ENCODE data around the gene DUSP14.
"Not testable (repeated sequence)": the region's sequence is repeated elsewhere in the genome, so short reads cannot be mapped to it uniquely, and the experiment has no call there.

The DUSP14 gene, protein sequence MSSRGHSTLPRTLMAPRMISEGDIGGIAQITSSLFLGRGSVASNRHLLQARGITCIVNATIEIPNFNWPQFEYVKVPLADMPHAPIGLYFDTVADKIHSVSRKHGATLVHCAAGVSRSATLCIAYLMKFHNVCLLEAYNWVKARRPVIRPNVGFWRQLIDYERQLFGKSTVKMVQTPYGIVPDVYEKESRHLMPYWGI

DNA sequence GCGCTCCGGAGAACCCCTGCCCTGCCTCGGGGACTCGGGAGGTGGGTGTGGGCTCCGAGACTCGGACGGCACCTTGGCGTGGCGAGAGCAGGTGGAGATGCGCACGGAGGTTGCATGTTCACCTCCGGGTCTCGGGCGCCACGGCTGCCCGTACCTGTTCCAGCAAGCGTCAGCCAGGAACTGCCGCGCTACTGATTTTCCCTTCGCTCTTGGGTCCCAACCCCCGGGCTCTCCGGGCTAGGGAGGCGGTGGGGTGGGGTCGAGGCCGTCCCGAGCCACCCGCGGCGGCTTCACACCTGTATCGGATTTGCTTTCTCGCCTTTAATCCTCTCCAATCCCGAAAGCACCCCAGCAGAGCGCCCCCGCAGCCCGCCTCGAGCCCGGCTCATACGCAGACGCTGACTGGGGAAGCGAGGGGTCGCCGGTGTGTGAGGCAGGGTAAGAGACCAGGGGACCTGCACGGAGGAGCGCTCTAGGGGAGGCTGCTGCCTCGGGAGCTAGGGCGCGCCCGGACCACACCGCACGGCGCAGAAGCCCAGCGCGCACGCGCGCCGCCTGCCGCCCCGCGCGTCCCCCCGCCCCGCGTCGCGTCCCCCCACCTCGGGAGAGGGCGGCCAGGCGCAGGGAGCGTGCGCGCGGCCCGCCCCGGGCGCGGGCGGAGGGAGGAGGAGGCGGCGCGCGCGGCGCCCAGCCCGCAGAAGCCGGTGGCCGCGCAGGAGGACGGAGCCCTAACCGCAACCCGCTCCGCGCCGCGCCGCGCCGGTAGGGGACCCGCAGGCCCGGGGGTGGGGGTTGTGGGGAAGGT is at the start of gene DUSP14:
Gene DUSP14, plus strand, starts transcription at position 695 of the 805 bp plus-strand sequence. CDS start 22,382 bp downstream, outside the sequence.
- H3K4me1 ChIP-seq (ENCODE audit: insufficient read depth, low read length), result peaks cover 34% of the 10 kb centered on the region

DNA sequence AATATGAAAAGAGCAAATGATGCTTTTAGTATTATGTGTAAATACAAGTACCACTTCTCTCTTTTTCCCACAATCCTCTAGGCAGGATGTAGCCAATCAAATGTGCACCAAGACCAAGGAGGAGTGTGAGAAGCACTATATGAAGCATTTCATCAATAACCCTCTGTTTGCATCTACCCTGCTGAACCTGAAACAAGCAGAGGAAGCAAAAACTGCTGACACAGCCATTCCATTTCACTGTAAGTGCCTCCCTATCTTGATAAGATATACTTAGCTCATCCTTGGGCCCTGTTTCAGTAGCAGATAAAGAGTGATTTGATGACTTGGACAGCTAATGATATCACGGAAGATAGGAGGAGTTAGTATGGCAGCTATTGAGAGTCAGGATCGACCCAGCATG is 49.3 kb upstream of the DUSP14 start:
- no peak overlapping the region for H3K4me3 ChIP-seq (ENCODE audit: low read depth in 1 of 2, low read length in 2 of 2)
- H3K27me3 ChIP-seq (ENCODE audit: control insufficient read depth in 1 of 2, insufficient read depth in 2 of 2, low read length in 2 of 2), result no peaks in the 10 kb centered on the region
- H3K4me1 ChIP-seq (ENCODE audit: insufficient read depth, low read length), result no peaks in the 10 kb centered on the region
- H3K36me3 ChIP-seq (ENCODE audit: insufficient read depth, low read length), result peaks cover 52% of the 10 kb centered on the region
- H3K9me3 ChIP-seq (ENCODE audit: low read length), result no peaks in the 10 kb centered on the region
- no peak overlapping the region for H3K27ac ChIP-seq (ENCODE audit: low read depth, low read length)
- H3K9ac ChIP-seq (ENCODE audit: low read length), result no peak overlapping the region

More for the DNA sequence above, at the start of gene DUSP14:
- H3K27ac ChIP-seq (ENCODE audit: low read depth, low read length), result peak within 1 kb of the TSS; percentile 86
- no peaks in the 10 kb centered on the region for H3K27me3 ChIP-seq (ENCODE audit: control insufficient read depth in 1 of 2, insufficient read depth in 2 of 2, low read length in 2 of 2)
- peak within 1 kb of the TSS; percentile 67 to 92 for H3K4me3 ChIP-seq (ENCODE audit: low read depth in 1 of 2, low read length in 2 of 2)
- no peaks in the 10 kb centered on the region for H3K36me3 ChIP-seq (ENCODE audit: insufficient read depth, low read length)
- peak within 1 kb of the TSS; percentile 59 for H3K9ac ChIP-seq (ENCODE audit: low read length)
- H3K9me3 ChIP-seq (ENCODE audit: low read length), result no peaks in the 10 kb centered on the region

DNA sequence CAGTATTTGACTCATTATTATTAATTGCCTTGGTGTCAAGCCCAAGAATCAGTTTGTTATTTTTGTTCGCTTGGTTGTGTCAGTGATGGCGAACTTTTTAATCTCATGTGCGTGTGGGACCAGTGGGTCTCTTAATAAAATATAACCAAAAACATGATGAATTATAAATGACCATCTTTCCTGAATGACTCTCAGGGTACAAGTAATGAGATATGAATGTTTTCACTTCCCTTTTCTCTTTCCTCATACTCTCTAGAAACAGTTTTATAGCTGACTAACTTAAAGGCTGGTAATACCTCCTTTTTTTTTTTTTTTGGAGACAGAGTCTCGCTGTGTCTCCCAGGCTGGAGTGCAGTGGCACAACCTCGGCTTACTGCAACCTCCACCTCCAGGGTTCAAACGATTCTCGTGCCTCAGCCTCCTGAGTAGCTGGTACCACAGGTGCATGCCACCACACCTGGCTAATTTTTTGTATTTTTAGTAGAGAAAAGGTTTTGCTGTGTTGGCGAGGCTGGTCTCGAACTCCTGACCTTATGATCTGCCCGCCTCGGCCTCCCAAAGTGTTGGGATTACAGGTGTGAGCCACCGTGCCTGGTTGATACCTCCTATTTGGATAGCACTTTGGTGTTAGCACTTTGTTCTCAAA is 48.2 kb upstream of the DUSP14 start:
- H3K36me3 ChIP-seq (ENCODE audit: insufficient read depth, low read length), result peaks cover 52% of the 10 kb centered on the region
- not testable (repeated sequence) for H3K4me3 ChIP-seq (ENCODE audit: low read depth in 1 of 2, low read length in 2 of 2); H3K9me3 ChIP-seq (ENCODE audit: low read length); H3K27me3 ChIP-seq (ENCODE audit: control insufficient read depth in 1 of 2, insufficient read depth in 2 of 2, low read length in 2 of 2); H3K4me1 ChIP-seq (ENCODE audit: insufficient read depth, low read length); H3K9ac ChIP-seq (ENCODE audit: low read length); H3K27ac ChIP-seq (ENCODE audit: low read depth, low read length)

DNA sequence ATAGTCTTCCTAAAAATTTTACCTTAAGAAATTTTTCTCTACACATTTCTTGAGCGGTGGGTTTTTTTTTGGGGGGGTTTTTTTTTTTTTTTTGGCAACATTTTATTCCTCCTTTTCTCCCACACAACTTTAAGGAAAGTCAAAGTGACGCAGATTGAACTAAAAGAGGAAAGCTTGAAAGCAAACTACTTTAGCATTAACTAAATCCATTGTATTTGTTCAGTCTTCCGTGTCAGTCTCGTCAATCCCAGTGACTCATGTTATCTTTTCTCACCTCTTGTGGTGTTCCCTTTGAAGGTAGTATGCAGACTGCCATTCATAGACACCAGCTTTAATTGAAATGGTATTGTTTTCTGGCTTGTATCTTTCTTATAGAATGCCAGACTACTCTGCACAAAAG is 43.7 kb upstream of the DUSP14 start:
- H3K4me1 ChIP-seq (ENCODE audit: insufficient read depth, low read length), result no peaks in the 10 kb centered on the region
- peaks cover 50% of the 10 kb centered on the region for H3K36me3 ChIP-seq (ENCODE audit: insufficient read depth, low read length)
- no peaks in the 10 kb centered on the region for H3K27me3 ChIP-seq (ENCODE audit: control insufficient read depth in 1 of 2, insufficient read depth in 2 of 2, low read length in 2 of 2)
- no peaks in the 10 kb centered on the region for H3K9me3 ChIP-seq (ENCODE audit: low read length)
- H3K9ac ChIP-seq (ENCODE audit: low read length), result no peak overlapping the region
- H3K27ac ChIP-seq (ENCODE audit: low read depth, low read length), result no peak overlapping the region
- H3K4me3 ChIP-seq (ENCODE audit: low read depth in 1 of 2, low read length in 2 of 2), result no peak overlapping the region

DNA sequence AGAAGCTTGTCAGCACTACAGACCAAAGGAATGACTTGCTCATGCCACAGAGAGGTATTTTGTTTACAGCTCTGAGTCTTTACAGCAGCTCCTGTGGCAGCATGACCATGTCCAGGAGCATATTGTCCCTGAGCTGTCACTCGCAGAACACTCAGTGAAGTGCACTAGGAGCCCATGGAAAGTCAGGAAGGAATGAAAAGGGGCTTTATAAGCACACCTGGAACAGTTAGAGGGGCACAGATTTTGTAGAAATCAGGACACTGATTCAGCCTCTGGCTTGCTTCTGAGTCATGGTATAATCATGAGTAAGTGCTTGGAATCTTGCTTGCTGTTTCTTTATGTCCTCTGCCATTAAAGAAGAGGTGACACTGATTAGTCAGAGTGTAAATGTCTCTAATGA is 42.0 kb upstream of the DUSP14 start:
- no peak overlapping the region for H3K4me3 ChIP-seq (ENCODE audit: low read depth in 1 of 2, low read length in 2 of 2)
- H3K36me3 ChIP-seq (ENCODE audit: insufficient read depth, low read length), result peaks cover 37% of the 10 kb centered on the region
- H3K27ac ChIP-seq (ENCODE audit: low read depth, low read length), result no peak overlapping the region
- no peaks in the 10 kb centered on the region for H3K4me1 ChIP-seq (ENCODE audit: insufficient read depth, low read length)
- no peak overlapping the region for H3K9ac ChIP-seq (ENCODE audit: low read length)
- no peaks in the 10 kb centered on the region for H3K9me3 ChIP-seq (ENCODE audit: low read length)
- H3K27me3 ChIP-seq (ENCODE audit: control insufficient read depth in 1 of 2, insufficient read depth in 2 of 2, low read length in 2 of 2), result no peaks in the 10 kb centered on the region

DNA sequence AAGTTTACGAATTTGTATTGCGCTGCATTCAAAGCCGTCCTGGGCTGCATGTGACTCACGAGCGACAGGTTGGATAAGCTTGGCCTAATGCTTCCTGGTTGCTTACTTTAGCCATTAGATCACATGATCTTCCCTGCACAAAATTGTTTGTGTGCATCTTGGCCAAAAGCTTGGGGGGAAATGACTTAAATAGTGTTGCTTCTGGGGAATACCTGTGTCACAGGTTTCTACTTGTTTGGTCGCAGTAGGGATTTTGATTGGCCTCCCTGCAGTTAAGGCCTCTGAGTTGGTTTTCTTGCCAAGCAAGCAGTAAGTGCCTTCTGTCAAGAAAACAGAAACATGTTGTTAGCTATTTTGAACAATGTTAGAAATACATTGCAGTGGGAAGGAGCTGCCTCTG is 39.6 kb upstream of the DUSP14 start:
- H3K4me1 ChIP-seq (ENCODE audit: insufficient read depth, low read length), result no peaks in the 10 kb centered on the region
- H3K4me3 ChIP-seq (ENCODE audit: low read depth in 1 of 2, low read length in 2 of 2), result no peak overlapping the region
- H3K36me3 ChIP-seq (ENCODE audit: insufficient read depth, low read length), result peaks cover 13% of the 10 kb centered on the region
- no peaks in the 10 kb centered on the region for H3K9me3 ChIP-seq (ENCODE audit: low read length)
- no peaks in the 10 kb centered on the region for H3K27me3 ChIP-seq (ENCODE audit: control insufficient read depth in 1 of 2, insufficient read depth in 2 of 2, low read length in 2 of 2)
- no peak overlapping the region for H3K9ac ChIP-seq (ENCODE audit: low read length)
- no peak overlapping the region for H3K27ac ChIP-seq (ENCODE audit: low read depth, low read length)

DNA sequence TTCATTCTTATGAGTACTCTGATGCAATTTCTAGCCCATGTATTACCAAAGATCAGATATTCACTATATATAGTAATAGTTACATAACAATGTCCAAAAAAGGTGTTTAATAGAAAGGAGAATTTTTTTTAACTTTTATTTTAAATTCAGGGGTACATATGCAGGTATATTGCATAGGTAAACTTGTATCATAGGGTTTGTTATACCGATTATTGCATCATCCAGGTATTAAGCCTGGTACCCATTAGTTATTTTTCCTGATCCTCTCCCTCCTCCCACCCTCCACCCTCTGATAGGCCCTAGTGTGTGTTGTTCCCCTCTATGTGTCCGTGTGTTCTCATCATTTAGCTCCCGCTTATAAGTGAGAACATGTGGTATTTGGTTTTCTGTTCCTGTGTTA is 31.9 kb upstream of the DUSP14 start:
- not testable (repeated sequence) for H3K4me1 ChIP-seq (ENCODE audit: insufficient read depth, low read length); H3K27me3 ChIP-seq (ENCODE audit: control insufficient read depth in 1 of 2, insufficient read depth in 2 of 2, low read length in 2 of 2); H3K36me3 ChIP-seq (ENCODE audit: insufficient read depth, low read length); H3K4me3 ChIP-seq (ENCODE audit: low read depth in 1 of 2, low read length in 2 of 2); H3K9ac ChIP-seq (ENCODE audit: low read length); H3K27ac ChIP-seq (ENCODE audit: low read depth, low read length); H3K9me3 ChIP-seq (ENCODE audit: low read length)

DNA sequence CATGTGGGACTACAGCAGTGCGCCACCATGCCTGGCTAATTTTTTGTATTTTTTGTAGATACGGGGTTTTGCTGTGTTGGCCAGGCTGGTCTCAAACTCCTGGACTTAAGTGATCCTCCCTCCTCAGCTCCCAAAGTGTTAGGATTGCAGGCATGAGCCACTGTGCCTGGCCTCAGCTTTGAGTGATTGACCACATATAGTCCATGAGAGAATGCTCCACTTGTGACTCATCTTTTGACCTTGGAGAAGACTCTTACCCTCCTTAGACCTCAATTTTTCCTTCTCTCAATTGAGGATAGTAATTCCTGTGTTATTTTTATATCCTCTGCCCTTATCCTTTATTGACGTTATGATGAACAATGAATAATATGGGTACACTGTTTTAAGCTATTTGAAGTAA is 30.9 kb upstream of the DUSP14 start:
- Histone ChIP-seq H3K9ac (ENCODE audit: low read length) (no peak overlapping the region), H3K4me3 (ENCODE audit: low read depth in 1 of 2, low read length in 2 of 2) (no peak overlapping the region), H3K4me1 (ENCODE audit: insufficient read depth, low read length) (no peaks in the 10 kb centered on the region), H3K36me3 (ENCODE audit: insufficient read depth, low read length) (peaks cover 5% of the 10 kb centered on the region), H3K27ac (ENCODE audit: low read depth, low read length) (no peak overlapping the region), H3K27me3 (ENCODE audit: control insufficient read depth in 1 of 2, insufficient read depth in 2 of 2, low read length in 2 of 2) (no peaks in the 10 kb centered on the region), H3K9me3 (ENCODE audit: low read length) (no peaks in the 10 kb centered on the region)

DNA sequence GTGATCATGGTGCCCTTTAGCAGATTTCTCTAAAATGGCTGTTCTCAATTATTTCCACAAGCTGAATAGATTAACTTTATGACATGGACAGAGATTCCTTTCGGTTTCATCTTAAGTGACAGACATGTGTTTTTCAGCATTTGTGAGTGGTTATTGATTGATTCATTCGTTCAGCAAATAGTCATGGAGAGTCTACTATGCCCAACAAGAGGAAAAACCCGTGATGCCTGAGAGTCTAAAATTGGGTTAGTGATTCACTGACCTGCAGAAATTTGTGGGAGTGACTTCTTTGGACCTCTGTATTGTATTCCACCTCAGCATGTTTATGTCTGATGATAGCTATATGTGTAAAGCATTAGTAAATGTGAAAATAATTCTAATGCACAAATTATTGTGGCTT is 28.0 kb upstream of the DUSP14 start:
- peaks cover 5% of the 10 kb centered on the region for H3K36me3 ChIP-seq (ENCODE audit: insufficient read depth, low read length)
- H3K4me1 ChIP-seq (ENCODE audit: insufficient read depth, low read length), result no peaks in the 10 kb centered on the region
- H3K27ac ChIP-seq (ENCODE audit: low read depth, low read length), result no peak overlapping the region

DNA sequence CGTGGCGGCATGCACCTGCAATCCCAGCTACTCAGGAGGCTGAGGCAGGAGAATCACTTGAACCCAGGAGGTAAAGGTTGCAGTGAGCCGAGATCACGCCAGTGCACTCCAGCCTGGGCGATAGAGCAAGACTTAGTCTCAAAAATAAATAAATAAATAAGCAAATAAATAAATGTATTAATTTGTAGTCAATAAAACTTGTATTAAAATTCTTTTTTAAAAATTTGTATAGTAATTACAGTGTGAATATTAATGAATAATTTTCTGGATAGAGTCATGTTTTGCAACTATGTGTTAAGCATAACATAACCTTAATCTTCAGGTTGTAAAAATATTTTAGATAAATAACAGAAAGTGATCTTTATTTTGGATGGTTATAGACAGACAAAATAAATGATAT is 27.2 kb upstream of the DUSP14 start:
- Histone ChIP-seq H3K9ac (ENCODE audit: low read length) (no peak overlapping the region), H3K27me3 (ENCODE audit: control insufficient read depth in 1 of 2, insufficient read depth in 2 of 2, low read length in 2 of 2) (no peaks in the 10 kb centered on the region), H3K9me3 (ENCODE audit: low read length) (no peaks in the 10 kb centered on the region), H3K36me3 (ENCODE audit: insufficient read depth, low read length) (peaks cover 9% of the 10 kb centered on the region), H3K27ac (ENCODE audit: low read depth, low read length) (no peak overlapping the region), H3K4me1 (ENCODE audit: insufficient read depth, low read length) (no peaks in the 10 kb centered on the region), H3K4me3 (ENCODE audit: low read depth in 1 of 2, low read length in 2 of 2) (no peak overlapping the region)

More for the DNA sequence above, 28.0 kb upstream of the DUSP14 start:
- Histone ChIP-seq H3K4me3 (ENCODE audit: low read depth in 1 of 2, low read length in 2 of 2) (no peak overlapping the region), H3K9me3 (ENCODE audit: low read length) (no peaks in the 10 kb centered on the region), H3K9ac (ENCODE audit: low read length) (no peak overlapping the region), H3K27me3 (ENCODE audit: control insufficient read depth in 1 of 2, insufficient read depth in 2 of 2, low read length in 2 of 2) (no peaks in the 10 kb centered on the region)

DNA sequence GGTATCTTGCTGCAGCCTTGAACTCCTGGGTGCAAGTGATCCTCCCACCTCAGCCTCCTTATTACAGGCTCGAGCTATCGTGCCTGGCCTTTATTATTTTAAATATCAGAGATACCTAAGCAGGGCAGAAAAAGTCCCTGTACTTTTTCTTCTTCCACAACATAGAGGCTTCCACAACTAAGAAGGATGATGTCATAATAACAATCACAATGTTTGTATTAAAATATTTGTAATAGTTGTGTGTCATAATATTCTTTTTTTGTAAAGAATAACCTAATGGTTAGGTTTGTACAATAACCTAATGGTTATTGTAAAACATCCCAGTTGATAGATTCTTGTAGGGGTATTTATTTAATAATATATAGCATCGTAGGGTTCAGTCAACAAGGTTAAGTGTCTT is 26.7 kb upstream of the DUSP14 start:
- H3K9me3 ChIP-seq (ENCODE audit: low read length), result no peaks in the 10 kb centered on the region
- peaks cover 9% of the 10 kb centered on the region for H3K36me3 ChIP-seq (ENCODE audit: insufficient read depth, low read length)
- H3K27ac ChIP-seq (ENCODE audit: low read depth, low read length), result no peak overlapping the region
- no peaks in the 10 kb centered on the region for H3K4me1 ChIP-seq (ENCODE audit: insufficient read depth, low read length)
- H3K27me3 ChIP-seq (ENCODE audit: control insufficient read depth in 1 of 2, insufficient read depth in 2 of 2, low read length in 2 of 2), result no peaks in the 10 kb centered on the region
- no peak overlapping the region for H3K9ac ChIP-seq (ENCODE audit: low read length)
- no peak overlapping the region for H3K4me3 ChIP-seq (ENCODE audit: low read depth in 1 of 2, low read length in 2 of 2)

Measured in muscle layer of colon (tissue), 2 donors.